SIG-M5 (cell line): Measurements from ENCODE around the gene DOCK2.
"Not testable (repeated sequence)": the region's sequence is repeated elsewhere in the genome, so short reads cannot be mapped to it uniquely, and the experiment has no call there.

Experiments used
- DNase-seq: peaks from one replicate; lab custom pipeline; 2025; lab: John Stamatoyannopoulos, UW

The DOCK2 gene

DNA sequence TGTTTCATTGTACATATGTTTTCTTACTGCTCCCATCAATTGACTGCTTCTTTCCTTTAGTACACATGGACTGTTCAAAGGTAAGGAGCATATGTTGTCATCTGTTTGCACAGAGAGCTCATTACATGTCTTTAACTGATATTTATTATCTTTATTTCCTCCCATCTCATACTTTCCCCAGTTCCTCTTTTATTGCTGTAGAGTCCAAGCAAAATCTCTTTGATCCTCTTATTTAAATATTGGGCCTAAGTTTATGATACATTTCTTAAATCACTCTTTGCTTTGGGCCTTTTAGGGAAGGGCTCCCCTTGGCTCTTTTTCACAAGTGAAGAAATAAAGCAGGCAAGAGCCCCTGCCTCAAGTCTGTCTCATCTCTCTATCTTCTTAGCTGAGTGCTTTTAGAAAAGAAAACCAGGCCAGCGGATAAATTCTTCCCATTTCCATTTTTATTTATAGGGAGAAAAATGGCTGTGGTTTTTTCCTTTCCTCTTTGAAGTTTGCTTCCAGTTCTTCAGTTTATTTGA is 152.4 kb downstream of the DOCK2 start:
- DNase-seq: no peak

DNA sequence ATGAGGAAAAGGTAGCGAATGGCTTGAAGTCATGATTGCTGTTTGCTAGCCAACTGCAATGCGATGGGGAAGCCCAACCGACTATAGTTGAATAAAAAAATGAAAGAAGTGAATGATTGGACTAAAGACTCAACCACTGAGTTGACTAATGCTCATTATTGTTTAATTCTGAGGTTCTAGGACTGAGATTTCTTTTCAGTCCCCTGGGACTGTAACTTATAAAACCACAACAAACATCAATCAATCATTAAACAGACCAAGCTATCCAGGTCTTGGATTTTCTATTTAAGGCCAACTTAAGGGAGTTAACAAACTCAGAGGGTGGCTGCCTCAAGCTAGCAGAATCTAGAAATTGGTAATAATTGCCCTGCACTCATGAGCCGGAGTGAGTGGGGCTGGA is 154.2 kb downstream of the DOCK2 start:
- DNase-seq: no peak

- DNase-seq: no peak
These were observed 158.3 kb downstream of the DOCK2 start for GRCh38 chr5:169795338-169795737.

DNA sequence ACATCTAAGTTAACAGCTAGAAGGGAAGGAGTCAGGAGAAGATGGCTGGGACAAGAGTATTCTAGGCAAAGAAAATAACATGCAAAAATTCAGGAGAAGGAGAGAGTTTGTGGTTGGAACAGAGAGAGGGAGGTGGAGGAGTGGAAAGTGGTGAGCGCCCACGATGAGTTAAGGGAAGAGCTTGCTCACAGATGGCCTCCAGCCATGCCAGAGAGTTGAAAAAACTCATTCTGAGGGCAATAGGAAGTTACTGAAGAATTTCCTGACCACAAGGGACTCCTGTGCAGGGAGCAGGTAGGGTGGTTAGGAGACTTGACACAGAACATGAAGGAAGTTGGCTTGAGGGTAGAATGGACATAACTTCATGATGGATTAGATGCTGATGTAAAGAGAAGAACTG is 159.7 kb downstream of the DOCK2 start:
- DNase-seq: no peak

GRCh38 chr5:169797577-169797976 is 160.5 kb downstream of the DOCK2 start:
- no peak for DNase-seq

DNA sequence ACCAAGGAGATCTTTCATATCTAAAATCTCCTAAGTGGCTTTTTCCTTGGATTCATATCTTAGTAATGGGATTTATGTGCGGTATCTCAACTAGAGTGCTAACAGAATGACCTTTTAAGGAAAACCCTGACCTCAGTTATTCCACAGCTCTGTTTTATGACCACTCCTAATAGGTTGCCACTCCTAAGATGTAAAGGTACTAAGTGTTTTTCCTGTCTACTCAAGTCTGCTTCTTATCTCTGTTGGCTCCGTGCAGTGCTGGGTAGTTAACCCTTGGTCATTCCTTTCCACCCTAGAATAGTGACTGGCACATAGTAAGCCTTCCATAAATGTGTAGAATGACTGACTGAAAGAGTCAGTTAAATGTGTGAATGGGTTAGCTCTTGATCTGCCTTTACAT is 161.4 kb downstream of the DOCK2 start:
- DNase-seq: no peak

GRCh38 chr5:169798906-169799660 is 162.0 kb downstream of the DOCK2 start:
- no peak for DNase-seq

- DNase-seq: peak; percentile 87
These were observed 164.3 kb downstream of the DOCK2 start for GRCh38 chr5:169801324-169801777.

DNA sequence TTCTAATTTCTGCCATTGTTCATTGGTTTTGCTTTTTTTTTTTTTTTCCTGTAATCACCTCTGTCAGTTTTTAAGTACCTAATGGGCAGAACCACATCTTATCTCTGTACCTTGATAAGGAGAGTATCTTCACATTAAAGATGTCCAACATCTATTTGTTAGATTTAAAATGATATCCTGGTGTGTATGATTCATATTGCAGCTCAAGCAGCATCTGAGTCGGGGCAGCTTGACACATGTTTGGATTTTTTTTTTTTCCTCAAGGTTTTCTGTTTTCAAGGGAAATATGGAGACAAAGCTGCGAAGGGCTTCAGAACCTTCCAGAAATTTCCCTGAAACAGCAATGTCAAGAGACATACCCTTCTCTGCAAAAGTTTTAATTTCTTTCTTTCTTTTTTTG is 164.7 kb downstream of the DOCK2 start:
- DNase-seq: no peak

DNA sequence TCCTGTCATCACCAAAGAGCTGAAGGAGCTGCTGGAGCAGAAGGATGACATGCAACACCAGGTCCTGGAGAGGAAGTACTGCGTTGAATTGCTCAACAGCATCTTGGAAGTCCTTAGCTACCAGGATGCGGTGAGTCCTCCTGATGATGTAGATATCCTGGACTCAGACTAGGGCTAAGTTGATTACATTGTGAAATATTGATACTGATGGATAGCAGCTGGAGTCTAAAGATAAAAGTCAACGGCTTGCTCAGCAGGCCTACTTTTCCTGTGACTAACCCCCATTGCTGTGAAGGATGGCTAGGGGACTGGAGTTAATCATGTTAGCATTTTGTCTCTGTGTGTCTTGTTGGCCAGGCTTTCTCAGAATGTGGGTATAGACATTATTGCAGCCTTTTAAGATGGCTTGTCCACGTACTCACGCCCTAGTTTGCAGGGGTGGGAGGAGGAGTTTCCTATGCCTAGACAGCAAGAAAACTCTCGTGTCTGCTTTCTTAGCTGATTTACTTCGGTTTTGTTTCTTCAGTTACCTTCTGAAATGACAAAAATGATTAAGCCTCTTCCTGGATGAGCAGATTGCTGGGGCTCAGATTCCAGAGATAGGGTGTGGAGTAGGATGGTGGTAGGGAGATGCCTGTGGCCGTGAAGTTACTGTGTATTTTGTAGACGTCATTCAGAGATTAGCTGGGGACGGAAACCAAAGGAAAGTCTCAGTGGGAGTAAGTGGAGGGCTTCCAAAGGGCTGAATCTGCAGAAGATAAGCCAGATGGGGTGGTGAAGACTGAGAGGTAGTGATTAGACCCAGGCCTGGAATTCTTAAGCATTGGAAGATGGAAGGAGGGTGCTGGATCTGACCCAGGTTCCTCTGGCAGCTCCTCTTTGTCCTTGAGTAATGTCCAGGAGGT is 166.3 kb downstream of the DOCK2 start:
- DNase-seq: peak; percentile 85

DNA sequence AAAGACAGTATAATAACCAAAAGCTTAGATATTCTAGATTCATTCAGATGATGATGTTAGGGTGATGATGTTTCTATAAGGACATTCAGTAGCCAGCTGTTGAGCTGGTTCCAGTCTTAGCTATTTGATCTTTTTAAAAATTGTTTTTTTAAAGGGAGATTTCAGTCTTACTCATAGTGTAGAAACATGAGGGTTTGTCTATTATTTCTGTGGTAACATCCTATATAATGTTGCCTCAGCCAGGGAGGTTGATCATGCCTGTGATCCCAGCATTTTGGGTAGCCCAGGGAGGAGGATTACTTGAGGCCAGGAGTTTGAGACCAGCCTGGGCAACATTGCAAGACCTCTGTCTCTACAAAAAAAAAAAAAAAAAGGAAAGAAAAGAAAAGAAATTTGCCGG is 167.8 kb downstream of the DOCK2 start:
- DNase-seq: no peak

- no peak for DNase-seq
These were observed 168.5 kb downstream of the DOCK2 start for GRCh38 chr5:169805527-169805934.

- DNase-seq: no peak
These were observed 169.0 kb downstream of the DOCK2 start for GRCh38 chr5:169805937-169806700.

- DNase-seq: no peak
These were observed 171.1 kb downstream of the DOCK2 start for GRCh38 chr5:169808118-169808581.

GRCh38 chr5:169808880-169809279 is 171.8 kb downstream of the DOCK2 start:
- DNase-seq: not testable (repeated sequence)

DNA sequence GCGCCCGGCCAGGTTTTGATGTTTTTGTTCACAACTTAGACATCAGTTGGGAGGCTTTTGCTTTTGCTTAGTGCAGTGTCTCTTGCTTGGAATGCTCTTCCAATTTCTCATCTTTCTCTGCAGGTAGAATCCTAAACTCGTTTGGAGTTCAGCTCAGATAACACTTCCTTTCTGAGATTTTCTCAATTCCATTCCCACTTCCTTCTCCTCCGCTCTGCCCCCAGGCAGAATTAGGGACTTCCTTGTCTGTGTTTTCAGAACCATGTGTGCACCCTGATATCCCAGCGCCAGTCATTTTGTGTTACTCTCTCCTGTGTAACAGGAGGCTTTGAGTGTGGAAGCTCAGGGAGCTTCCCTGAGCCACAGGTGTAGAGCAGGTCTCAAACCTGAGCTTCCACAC is 172.2 kb downstream of the DOCK2 start:
- DNase-seq: no peak

DNA sequence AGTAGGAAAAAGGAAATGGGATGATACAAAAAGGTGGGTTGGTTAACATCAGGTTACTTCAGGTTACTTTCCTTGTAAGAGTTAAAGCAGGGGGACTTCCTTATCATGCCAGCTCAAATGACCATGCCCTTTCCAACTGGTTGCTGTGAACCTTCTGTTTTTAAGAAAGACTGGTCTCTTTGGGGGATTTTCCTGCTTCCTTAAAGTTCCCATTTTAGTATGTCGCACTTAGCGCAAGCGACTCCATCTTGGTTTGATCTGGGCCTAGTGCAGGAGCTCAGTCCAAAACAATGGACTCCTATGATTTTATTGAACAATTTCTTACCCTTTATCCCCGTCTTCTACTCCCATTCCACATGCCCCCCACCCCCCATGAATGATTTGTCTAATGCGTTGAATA is 173.4 kb downstream of the DOCK2 start:
- DNase-seq: no peak

DNA sequence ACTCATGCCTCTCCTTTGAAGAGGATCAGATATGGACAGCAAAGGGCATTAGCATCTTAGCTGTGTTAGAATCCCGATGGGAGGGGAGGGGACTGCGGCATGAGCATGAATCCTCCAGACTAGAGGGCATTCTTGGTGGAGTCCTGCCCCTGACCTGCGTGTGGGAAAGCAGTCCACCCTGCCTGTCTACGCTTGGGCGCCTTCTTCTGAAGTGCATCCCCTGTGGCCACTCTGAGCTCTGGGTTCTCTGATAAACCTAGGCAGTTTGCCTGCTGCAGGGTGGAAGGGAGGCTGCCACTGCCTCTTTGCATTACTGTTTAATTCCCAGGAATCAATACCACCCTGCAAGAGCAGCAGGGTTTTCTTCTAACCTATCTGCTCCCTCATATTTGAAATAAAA is 173.9 kb downstream of the DOCK2 start:
- DNase-seq: no peak

DNA sequence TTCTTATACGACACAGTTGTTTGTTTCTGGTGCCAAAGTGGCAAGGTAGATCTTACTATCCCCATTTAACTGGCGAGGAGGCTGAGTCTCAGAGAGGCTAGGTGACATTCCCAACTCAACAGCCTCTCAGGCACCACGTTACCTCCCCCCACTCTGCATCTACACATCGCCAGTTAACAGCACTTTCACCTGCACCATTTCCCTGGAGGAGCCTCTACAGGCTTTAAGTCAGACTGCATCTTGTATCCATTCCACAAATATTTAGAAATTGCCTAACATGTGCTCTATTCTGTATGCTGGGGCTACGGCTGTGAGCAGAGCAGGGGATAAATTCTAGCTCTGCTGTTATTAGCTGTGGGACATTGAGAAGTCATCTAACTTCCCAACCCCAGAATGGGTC is 174.6 kb downstream of the DOCK2 start:
- DNase-seq: no peak

DNA sequence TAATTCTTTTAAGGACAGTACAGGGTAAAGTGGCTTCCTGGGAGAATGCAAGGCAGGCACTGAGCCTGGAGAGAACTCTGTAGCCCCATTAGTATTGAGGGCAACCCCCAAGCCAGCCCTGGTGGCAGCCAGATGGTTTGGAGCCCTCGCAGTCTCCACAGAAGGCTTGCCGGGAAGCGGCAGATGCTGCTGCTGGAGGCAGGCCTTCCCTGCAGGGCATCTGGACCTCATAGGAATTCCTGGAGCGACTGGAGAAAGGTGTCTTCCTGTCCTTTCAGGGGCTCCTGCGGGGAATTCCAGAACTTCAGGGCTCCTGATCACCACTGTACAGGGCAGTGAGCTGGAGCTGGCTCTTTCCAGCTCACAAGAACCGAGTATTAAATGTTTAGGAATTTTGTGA is 175.7 kb downstream of the DOCK2 start:
- no peak for DNase-seq

GRCh38 chr5:169814045-169814444 is 177.0 kb downstream of the DOCK2 start:
- DNase-seq: no peak

- DNase-seq: no peak
These were observed 177.4 kb downstream of the DOCK2 start for GRCh38 chr5:169814522-169814921.
